Measurements from ENCODE around the gene MED22. TPM values are rescaled to one million over a fixed set of nuclear protein-coding genes. Genes with fewer than 3 reads are reported as not detected.
A peak's percentile ranks its signal among the peaks of the same experiment; 100 is the strongest.

MED22 gene
- total and polyA plus RNA-seq, 2 experiments from 2014 or later, result 20.9 to 85.7 TPM

DNA sequence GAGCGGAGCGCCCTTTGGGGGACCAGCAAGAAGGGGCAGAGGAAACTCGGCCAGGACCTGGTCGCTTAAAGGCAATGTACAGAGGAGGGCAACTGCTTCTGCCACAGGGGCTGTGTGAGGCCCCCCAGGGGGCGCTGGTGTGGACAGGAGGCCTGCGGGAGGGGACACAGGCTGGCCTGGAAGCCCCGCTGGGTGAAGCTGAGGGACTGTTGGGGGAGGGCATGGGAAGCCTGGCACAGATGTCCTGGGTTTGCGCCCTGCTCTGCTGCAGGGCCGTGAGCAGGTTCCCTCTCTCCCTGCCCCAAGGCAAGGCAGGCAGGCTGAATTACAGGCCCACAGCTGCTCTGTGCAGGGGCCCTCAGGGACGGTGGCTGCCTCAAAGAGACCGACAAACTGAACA is 5.4 kb downstream of the MED22 start:
- peaks cover 26% of the 10 kb centered on the region; the same call in 1 of the 2 replicates for H3F3A ChIP-seq (replicated peaks; ENCODE audit: low read depth)
- H3K4me3 Mint-ChIP-seq, result no peak overlapping the region
- ATAC-seq (peak; percentile 19), DNase-seq (ENCODE audit: low spot score) (peak; percentile 55)
- H3K27me3 ChIP-seq (ENCODE audit: insufficient read depth), result no peaks in the 10 kb centered on the region
- H3K36me3 Mint-ChIP-seq (ENCODE audit: low read depth), result peaks cover 80% of the 10 kb centered on the region
- peaks cover 24% of the 10 kb centered on the region for H4K20me1 ChIP-seq (replicated peaks; ENCODE audit: insufficient read depth)
- no peaks in the 10 kb centered on the region for H3K9me2 ChIP-seq (ENCODE audit: insufficient read depth)
- peaks cover 6% of the 10 kb centered on the region for H3K27me3 Mint-ChIP-seq (ENCODE audit: insufficient read depth, low read depth, poor library complexity)
- no peaks in the 10 kb centered on the region; the same call in 2 of the 3 replicates for H3K9me3 Mint-ChIP-seq
- peaks cover 24% of the 10 kb centered on the region for H3K79me2 ChIP-seq (replicated peaks; ENCODE audit: insufficient read depth)
- H3K4me1 Mint-ChIP-seq, result peaks cover 10% of the 10 kb centered on the region
- no peak overlapping the region for H3K4me2 ChIP-seq
- peaks cover 21% of the 10 kb centered on the region for H3K36me3 ChIP-seq (ENCODE audit: insufficient read depth)
- TF ChIP-seq, protein P1, sequence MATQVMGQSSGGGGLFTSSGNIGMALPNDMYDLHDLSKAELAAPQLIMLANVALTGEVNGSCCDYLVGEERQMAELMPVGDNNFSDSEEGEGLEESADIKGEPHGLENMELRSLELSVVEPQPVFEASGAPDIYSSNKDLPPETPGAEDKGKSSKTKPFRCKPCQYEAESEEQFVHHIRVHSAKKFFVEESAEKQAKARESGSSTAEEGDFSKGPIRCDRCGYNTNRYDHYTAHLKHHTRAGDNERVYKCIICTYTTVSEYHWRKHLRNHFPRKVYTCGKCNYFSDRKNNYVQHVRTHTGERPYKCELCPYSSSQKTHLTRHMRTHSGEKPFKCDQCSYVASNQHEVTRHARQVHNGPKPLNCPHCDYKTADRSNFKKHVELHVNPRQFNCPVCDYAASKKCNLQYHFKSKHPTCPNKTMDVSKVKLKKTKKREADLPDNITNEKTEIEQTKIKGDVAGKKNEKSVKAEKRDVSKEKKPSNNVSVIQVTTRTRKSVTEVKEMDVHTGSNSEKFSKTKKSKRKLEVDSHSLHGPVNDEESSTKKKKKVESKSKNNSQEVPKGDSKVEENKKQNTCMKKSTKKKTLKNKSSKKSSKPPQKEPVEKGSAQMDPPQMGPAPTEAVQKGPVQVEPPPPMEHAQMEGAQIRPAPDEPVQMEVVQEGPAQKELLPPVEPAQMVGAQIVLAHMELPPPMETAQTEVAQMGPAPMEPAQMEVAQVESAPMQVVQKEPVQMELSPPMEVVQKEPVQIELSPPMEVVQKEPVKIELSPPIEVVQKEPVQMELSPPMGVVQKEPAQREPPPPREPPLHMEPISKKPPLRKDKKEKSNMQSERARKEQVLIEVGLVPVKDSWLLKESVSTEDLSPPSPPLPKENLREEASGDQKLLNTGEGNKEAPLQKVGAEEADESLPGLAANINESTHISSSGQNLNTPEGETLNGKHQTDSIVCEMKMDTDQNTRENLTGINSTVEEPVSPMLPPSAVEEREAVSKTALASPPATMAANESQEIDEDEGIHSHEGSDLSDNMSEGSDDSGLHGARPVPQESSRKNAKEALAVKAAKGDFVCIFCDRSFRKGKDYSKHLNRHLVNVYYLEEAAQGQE (IDR thresholded peaks at IDR 0.05; ENCODE audit: unreplicated experiment), result no peak
- TF ChIP-seq EZH2phosphoT487 (IDR thresholded peaks at IDR 0.05; ENCODE audit: unreplicated experiment) (no peak), POLR2AphosphoS5 (IDR thresholded peaks at IDR 0.05; ENCODE audit: low read depth) (0 out of 2 replicates have a peak, but pooled peaks have one; percentile 13), ZNF114 (CRISPR knock-in tag; IDR thresholded peaks at IDR 0.05) (no peak)
- TF ChIP-seq, protein P2, sequence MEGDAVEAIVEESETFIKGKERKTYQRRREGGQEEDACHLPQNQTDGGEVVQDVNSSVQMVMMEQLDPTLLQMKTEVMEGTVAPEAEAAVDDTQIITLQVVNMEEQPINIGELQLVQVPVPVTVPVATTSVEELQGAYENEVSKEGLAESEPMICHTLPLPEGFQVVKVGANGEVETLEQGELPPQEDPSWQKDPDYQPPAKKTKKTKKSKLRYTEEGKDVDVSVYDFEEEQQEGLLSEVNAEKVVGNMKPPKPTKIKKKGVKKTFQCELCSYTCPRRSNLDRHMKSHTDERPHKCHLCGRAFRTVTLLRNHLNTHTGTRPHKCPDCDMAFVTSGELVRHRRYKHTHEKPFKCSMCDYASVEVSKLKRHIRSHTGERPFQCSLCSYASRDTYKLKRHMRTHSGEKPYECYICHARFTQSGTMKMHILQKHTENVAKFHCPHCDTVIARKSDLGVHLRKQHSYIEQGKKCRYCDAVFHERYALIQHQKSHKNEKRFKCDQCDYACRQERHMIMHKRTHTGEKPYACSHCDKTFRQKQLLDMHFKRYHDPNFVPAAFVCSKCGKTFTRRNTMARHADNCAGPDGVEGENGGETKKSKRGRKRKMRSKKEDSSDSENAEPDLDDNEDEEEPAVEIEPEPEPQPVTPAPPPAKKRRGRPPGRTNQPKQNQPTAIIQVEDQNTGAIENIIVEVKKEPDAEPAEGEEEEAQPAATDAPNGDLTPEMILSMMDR (conservative IDR thresholded peaks at IDR 0.05; ENCODE audit: low read depth in 2 of 2), result peak in 1 of 2 experiments; percentile 52; a peak in 2 of 4 replicates
- TF ChIP-seq, protein P3, sequence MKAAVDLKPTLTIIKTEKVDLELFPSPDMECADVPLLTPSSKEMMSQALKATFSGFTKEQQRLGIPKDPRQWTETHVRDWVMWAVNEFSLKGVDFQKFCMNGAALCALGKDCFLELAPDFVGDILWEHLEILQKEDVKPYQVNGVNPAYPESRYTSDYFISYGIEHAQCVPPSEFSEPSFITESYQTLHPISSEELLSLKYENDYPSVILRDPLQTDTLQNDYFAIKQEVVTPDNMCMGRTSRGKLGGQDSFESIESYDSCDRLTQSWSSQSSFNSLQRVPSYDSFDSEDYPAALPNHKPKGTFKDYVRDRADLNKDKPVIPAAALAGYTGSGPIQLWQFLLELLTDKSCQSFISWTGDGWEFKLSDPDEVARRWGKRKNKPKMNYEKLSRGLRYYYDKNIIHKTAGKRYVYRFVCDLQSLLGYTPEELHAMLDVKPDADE (IDR thresholded peaks at IDR 0.05), result no peak
- H2AFZ ChIP-seq, result no peak overlapping the region
- H3K27ac ChIP-seq (ENCODE audit: low read depth), result no peak overlapping the region; the same call in 1 of the 2 replicates
- H3K27ac Mint-ChIP-seq, result no peak overlapping the region
- H3K4me3 ChIP-seq, result no peak overlapping the region
- H3K4me1 ChIP-seq (ENCODE audit: insufficient read depth), result peaks cover 5% of the 10 kb centered on the region

DNA sequence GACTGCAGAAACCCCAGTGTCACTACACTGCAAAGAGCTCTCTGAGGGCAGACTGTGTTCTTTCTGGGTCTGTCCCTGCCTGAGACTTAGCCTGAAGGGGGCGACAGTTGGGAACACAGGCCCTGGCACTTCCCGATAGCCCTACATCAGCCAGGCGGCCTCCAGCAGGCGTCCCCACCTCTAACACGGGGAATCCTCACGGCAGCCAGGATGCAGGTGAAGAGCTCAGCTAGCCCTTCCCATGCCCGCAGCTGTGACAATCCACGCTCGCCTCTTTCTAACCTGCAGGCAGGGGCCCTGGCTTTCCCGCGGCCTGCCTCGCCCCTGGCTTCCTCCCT is 5.9 kb downstream of the MED22 start:
- Mint-ChIP-seq H3K27ac (no peak overlapping the region), H3K9me3 (no peaks in the 10 kb centered on the region; the same call in 2 of the 3 replicates), H3K4me3 (no peak overlapping the region), H3K36me3 (ENCODE audit: low read depth) (peaks cover 80% of the 10 kb centered on the region), H3K4me1 (peaks cover 10% of the 10 kb centered on the region), H3K27me3 (ENCODE audit: insufficient read depth, low read depth, poor library complexity) (peaks cover 6% of the 10 kb centered on the region)
- H3F3A ChIP-seq (replicated peaks; ENCODE audit: low read depth), result peaks cover 30% of the 10 kb centered on the region; the same call in 1 of the 2 replicates
- DNase-seq (ENCODE audit: low spot score) (peak; percentile 77), ATAC-seq (peak; percentile 86)
- no peak overlapping the region for H3K27ac ChIP-seq (ENCODE audit: low read depth)
- no peak overlapping the region for H3K4me2 ChIP-seq
- peaks cover 21% of the 10 kb centered on the region for H3K36me3 ChIP-seq (ENCODE audit: insufficient read depth)
- H3K9me2 ChIP-seq (ENCODE audit: insufficient read depth), result no peaks in the 10 kb centered on the region
- peaks cover 19% of the 10 kb centered on the region for H3K79me2 ChIP-seq (replicated peaks; ENCODE audit: insufficient read depth)
- TF ChIP-seq, protein P2 (conservative IDR thresholded peaks at IDR 0.05; ENCODE audit: low read depth in 2 of 2), result peak; percentile 48 to 69; a peak in 3 of 4 replicates
- TF ChIP-seq EZH2phosphoT487 (IDR thresholded peaks at IDR 0.05; ENCODE audit: unreplicated experiment), result no peak
- no peak overlapping the region for H2AFZ ChIP-seq
- no peaks in the 10 kb centered on the region for H3K27me3 ChIP-seq (ENCODE audit: insufficient read depth)
- peaks cover 5% of the 10 kb centered on the region for H3K4me1 ChIP-seq (ENCODE audit: insufficient read depth)
- peaks cover 24% of the 10 kb centered on the region for H4K20me1 ChIP-seq (replicated peaks; ENCODE audit: insufficient read depth)
- no peak overlapping the region for H3K4me3 ChIP-seq
